BLaER1 (cell line): ENCODE results near the gene FASN.
A peak's percentile ranks its signal among the peaks of the same experiment; 100 is the strongest.

Source experiments
- H3K27ac ChIP-seq: shearing (Covaris generic); formaldehyde crosslinking; 2 replicates; pipeline ENCODE4 v1.8.1; 2022
- H3K27me3 ChIP-seq: shearing (Covaris generic); formaldehyde crosslinking; 2 replicates; pipeline ENCODE4 v1.8.1; 2022
- H3K36me3 ChIP-seq: shearing (Covaris generic); formaldehyde crosslinking; 2 replicates; pipeline ENCODE4 v1.8.1; 2022
- H3K4me1 ChIP-seq: shearing (Covaris generic); formaldehyde crosslinking; 2 replicates; pipeline ENCODE4 v1.8.1; 2022
- H3K4me2 ChIP-seq: shearing (Covaris generic); formaldehyde crosslinking; 2 replicates; pipeline ENCODE4 v1.8.1; 2022
- H3K4me3 ChIP-seq: shearing (Covaris generic); formaldehyde crosslinking; 2 replicates; pipeline ENCODE4 v1.8.1; 2022
- H3K9ac ChIP-seq: shearing (Covaris generic); formaldehyde crosslinking; 2 replicates; pipeline ENCODE4 v1.8.1; 2022
- H3K9me3 ChIP-seq: shearing (Covaris generic); formaldehyde crosslinking; 2 replicates; pipeline ENCODE4 v1.8.1; 2022
- H4K20me1 ChIP-seq: shearing (Covaris generic); formaldehyde crosslinking; 2 replicates; pipeline ENCODE4 v1.8.1; 2022
- Cebpa-rat ChIP-seq: shearing (Covaris generic); IDR thresholded peaks from 2 replicates; pipeline ENCODE4 v1.8.1; 2022

The FASN gene

DNA sequence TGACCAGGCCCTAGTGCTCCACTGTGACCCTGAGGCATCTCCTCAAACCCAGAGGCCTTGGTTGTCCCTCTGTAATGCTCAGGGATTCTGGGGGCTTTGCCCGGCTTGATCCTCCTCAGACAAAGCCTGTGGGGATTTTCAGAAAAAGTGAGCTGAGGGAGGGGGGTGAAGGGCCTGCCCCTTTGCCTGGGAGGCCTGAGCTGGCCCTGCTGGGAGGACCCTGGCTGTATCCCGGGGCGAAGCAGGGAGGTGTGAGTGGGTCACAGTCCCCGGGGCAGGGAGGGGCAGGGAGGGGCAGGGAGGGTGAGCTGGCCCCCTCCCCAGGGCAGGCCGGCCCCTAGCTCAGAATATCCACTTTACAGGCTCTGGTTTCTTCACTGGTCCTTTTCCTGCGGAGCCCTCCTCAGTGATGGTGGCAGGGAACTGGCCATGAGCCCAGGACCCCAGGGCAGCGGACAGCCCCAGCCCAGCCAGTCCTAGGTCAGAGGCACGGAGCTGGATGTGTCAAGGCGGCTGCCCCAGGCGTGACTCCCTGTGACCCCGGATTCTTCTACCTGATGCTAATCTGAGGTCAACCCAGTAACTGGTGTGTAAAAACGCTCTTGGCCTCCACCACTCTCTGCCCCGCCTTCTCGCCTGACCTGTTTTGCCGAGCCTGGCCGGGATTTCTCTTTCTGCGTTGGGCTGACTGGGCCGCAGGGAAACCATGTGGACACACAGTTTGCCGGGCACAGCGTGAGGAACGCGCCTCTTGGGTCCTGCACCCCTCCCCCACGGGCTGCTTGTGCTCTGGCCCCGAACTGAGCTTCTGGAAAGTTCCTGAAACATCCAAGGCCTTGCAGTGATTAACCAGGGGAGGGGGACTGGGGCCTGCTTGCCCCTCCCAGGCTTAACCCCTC lies 5.8 kb upstream of the FASN start:
- peak overlapping the region; percentile 12; the same call in 1 of the 2 replicates for H3K4me2 ChIP-seq
- no peaks in the 10 kb centered on the region for H3K9me3 ChIP-seq
- no peaks in the 10 kb centered on the region for H3K27me3 ChIP-seq
- H3K36me3 ChIP-seq, result no peaks in the 10 kb centered on the region
- peak overlapping the region; percentile 40 for H3K27ac ChIP-seq
- no peak overlapping the region for H3K9ac ChIP-seq
- H3K4me1 ChIP-seq, result peaks cover 88% of the 10 kb centered on the region
- H4K20me1 ChIP-seq, result no peaks in the 10 kb centered on the region
- no peak for TF ChIP-seq Cebpa-rat
- H3K4me3 ChIP-seq, result no peak overlapping the region

DNA sequence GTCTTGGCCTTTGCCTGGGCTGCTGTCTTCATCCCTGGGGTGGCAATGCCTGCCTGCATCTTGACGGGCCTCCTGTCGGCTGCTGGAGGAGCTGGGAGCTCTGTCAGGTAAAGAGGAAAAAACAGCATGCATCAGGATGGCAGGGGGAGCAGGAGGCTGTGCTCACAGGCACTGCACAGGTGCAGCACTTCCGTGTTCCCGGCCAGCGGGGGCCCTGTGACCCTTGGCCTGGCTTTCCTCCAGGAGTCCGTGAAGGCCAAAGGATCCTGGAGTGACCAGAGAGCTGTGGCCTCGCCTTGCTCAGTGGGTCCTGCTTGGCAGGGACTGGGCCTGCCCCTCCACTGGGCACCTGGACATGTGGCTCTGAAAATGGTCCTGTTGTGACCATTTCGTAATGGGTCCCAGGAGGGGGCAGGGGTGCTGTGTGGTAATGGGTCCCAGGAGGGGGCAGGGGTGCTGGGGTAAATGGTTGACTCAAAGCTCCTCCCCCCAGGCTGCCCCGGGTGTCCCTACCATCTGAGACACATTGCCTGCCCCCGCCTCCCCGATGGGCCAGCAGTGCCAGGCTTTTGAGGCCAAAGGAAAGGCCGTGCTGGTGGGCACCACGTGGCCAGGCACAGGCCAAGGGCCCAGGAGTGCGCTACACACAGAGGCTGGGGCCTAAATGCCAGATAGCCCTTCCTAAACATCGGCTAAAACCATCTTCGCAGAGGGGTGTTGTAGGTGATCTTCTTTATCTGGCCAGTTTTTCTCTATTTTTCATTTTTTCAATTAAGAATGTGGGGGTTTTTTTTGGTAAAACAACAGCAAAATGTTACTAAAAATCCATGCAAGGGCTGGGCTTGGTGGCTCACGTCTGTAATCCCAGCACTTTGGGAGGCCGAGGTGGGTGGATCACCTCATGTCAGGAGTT lies 4.0 kb upstream of the FASN start:
- TF ChIP-seq Cebpa-rat, result no peak
- Histone ChIP-seq H3K4me3 (no peak overlapping the region), H3K9ac (peak overlapping the region; percentile 34; the same call in 1 of the 2 replicates), H3K4me1 (peaks cover 72% of the 10 kb centered on the region), H3K9me3 (no peaks in the 10 kb centered on the region), H3K27me3 (no peaks in the 10 kb centered on the region), H3K36me3 (no peaks in the 10 kb centered on the region), H4K20me1 (peaks cover 6% of the 10 kb centered on the region), H3K27ac (peak overlapping the region; percentile 99; the same call in 1 of the 2 replicates), H3K4me2 (peak overlapping the region; percentile 98; the same call in 1 of the 2 replicates)

DNA sequence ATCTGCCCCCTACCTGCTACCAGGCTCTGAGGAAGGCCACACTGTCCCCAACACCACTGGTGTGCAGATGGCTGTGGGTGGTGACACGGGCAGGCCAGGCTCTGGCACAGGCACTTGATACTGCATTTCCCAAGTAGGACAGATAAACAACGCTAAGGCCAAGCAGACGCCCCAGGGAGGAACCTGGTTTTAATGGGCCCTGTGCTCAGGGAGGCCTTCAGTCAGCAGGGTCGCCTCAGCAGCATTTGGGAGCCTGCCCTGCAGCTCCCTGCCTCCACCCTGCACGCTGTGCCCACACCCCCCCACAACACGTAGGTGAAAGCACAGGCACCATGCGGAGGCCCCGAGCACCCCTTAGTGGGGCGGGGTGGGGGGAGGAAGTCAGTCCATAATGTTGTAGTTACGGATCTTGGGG lies 3.3 kb upstream of the FASN start:
- no peaks in the 10 kb centered on the region for H3K9me3 ChIP-seq
- peaks cover 5% of the 10 kb centered on the region for H3K36me3 ChIP-seq
- peaks cover 13% of the 10 kb centered on the region for H4K20me1 ChIP-seq
- H3K4me2 ChIP-seq, result peak overlapping the region; percentile 98
- no peak for TF ChIP-seq Cebpa-rat
- H3K9ac ChIP-seq, result 0 out of 2 replicates have a peak overlapping the region, but pooled peaks have one; percentile 34
- H3K27ac ChIP-seq, result peak overlapping the region; percentile 99
- peaks cover 72% of the 10 kb centered on the region for H3K4me1 ChIP-seq
- H3K27me3 ChIP-seq, result no peaks in the 10 kb centered on the region
- H3K4me3 ChIP-seq, result no peak overlapping the region

DNA sequence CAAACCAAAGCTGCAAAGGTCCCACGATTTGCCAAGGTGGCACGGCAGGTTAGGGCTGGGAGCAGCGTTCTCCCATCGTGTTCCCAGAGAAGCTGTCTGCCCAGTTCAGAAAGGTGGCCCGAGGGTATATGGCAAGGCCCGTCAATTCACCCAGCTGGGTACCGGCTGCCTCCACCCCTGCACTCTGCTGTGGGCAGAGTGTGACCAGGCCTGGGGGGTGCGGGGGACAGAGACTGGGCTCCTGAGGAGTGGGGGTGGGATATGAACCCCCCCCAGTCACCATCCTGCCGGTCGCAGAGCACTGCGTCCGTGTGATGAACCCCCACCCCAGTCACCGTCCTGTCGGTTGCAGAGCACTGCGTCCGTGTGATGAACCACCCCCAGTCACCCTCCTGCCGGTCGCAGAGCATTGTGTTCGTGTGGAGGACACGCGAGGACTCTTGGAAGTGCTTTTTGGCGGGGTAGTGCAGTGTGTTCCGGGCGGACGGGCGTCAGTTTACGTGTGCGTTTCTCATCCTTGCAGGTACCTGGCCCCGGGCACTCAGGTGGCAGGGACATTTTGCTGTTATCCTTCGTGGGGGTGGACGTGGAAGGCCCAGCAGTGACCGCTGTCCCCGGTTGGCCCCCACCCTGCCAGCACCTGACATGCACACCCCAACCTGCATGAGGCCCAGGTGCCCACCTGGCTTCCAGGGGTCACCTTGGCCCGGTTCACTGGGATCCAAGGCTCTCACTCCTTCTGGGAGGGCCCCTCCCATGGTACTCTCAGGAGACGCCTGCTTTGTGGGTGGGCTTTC lies 2.7 kb upstream of the FASN start:
- no peaks in the 10 kb centered on the region for H3K9me3 ChIP-seq
- no peaks in the 10 kb centered on the region for H3K27me3 ChIP-seq
- H3K9ac ChIP-seq, result peak overlapping the region; percentile 95
- H3K4me3 ChIP-seq, result peak overlapping the region; percentile 95; the same call in 1 of the 2 replicates
- peak overlapping the region; percentile 99 for H3K27ac ChIP-seq
- H3K36me3 ChIP-seq, result peaks cover 11% of the 10 kb centered on the region
- H4K20me1 ChIP-seq, result peaks cover 19% of the 10 kb centered on the region
- H3K4me1 ChIP-seq, result peaks cover 72% of the 10 kb centered on the region
- H3K4me2 ChIP-seq, result peak overlapping the region; percentile 98
- no peak for TF ChIP-seq Cebpa-rat

DNA sequence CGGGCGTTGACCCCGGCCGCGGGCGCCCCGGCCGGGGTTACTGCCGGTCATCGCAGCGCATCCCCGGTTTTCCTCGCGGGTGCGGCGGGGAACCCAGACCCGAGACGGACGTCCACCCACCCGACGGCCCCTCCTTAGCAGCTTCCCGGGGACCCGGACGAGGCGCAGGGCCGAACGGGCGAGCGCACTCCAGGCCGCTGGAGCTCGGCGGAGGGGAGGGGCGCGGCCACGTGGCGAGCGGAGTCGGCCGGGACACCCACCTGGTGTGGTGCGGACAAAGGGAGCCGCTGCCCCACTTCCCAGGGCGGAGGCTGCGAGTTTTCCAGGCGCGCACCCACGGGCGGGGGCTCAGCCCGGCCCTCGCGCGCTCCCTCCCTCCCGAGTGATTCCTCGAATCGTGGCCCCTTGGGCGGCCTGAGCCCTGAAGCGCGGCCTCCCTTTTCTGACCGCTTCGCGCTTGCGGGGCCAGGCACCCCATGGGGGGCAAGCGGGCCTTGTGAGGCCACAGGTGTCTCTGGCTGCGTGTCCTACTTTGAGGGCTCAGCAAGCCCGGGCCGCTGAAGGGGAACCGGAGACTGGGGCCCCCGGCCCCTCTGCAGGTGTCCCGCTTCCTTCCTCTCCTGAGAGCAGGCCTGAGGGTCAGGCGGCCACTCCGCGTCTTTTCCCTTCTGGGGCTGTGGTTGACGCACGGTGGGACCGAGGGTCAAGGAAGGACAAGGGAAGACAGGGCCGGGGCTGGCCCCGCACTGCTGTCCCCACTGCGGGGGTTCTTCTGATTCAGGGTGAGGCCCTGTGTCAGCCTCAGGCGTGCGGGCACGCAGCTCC lies 1.1 kb upstream of the FASN start:
- Histone ChIP-seq H3K27ac (peak overlapping the region; percentile 99), H3K27me3 (no peaks in the 10 kb centered on the region), H3K9me3 (no peaks in the 10 kb centered on the region), H3K4me3 (peak overlapping the region; percentile 95), H3K36me3 (peaks cover 26% of the 10 kb centered on the region), H4K20me1 (peaks cover 32% of the 10 kb centered on the region), H3K9ac (peak overlapping the region; percentile 95), H3K4me1 (peaks cover 62% of the 10 kb centered on the region), H3K4me2 (peak overlapping the region; percentile 98)
- TF ChIP-seq Cebpa-rat, result no peak

DNA sequence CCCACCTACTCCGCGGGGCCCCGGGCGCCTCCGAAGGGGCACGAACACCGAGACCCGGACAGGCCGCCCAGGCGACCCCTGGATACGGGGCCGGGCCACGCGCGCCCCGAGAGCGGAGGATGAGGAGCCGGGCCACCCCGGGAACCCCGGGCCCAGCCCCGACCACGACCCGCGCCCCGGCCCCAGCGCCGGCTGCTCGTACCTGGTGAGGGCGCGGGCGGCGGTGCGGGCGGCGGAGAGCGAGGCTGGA lies 192 bp downstream of the FASN start:
- no peaks in the 10 kb centered on the region for H3K27me3 ChIP-seq
- H3K9ac ChIP-seq, result peak overlapping the region; percentile 98
- peaks cover 43% of the 10 kb centered on the region for H4K20me1 ChIP-seq
- H3K27ac ChIP-seq, result peak overlapping the region; percentile 98
- H3K4me2 ChIP-seq, result peak overlapping the region; percentile 100
- H3K9me3 ChIP-seq, result no peaks in the 10 kb centered on the region
- H3K36me3 ChIP-seq, result peaks cover 38% of the 10 kb centered on the region
- TF ChIP-seq Cebpa-rat, result no peak
- H3K4me3 ChIP-seq, result peak overlapping the region; percentile 95
- H3K4me1 ChIP-seq, result peaks cover 54% of the 10 kb centered on the region

DNA sequence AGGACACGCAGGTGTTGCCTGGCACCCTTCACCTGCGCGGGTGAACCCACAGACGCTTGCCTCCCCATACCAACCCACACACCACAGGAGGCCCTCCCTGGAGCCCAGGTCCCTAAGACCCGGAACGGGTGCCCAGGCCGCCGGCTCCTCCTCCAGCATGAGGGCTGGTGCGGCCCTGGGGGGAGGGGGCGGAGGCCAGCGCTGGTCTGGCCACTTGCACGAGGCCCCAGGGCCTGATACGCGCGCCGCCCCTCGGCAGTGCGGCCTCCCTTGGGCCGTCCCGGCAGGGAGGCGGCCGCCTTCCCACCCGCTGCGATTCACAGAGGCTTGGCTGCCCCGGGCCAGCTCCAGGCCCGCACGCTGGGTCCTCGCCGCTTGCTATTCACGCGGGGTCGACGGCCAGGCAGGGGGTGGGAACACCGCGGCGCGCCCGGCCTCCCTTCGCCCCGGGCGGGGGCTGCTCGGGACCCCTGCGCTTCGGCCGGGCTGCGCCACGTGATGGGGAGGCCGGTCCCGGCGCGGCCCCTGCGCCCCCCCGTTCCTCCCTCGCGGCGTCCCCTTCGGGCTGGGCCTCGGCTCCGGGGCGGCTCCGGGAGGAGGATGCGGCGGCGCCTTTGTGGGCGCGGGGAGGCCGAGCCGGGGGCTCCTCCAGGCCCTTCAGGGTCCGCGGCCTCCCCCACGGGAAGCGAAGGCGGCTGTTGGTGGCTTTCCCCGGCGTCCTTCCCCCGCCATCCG lies 685 bp downstream of the FASN start:
- Histone ChIP-seq H3K4me2 (peak overlapping the region; percentile 100), H3K27me3 (no peaks in the 10 kb centered on the region), H3K9ac (peak overlapping the region; percentile 98), H3K36me3 (peaks cover 43% of the 10 kb centered on the region), H3K9me3 (no peaks in the 10 kb centered on the region), H3K27ac (peak overlapping the region; percentile 98), H3K4me1 (peaks cover 54% of the 10 kb centered on the region), H3K4me3 (peak overlapping the region; percentile 95), H4K20me1 (peaks cover 46% of the 10 kb centered on the region)
- TF ChIP-seq Cebpa-rat, result no peak

DNA sequence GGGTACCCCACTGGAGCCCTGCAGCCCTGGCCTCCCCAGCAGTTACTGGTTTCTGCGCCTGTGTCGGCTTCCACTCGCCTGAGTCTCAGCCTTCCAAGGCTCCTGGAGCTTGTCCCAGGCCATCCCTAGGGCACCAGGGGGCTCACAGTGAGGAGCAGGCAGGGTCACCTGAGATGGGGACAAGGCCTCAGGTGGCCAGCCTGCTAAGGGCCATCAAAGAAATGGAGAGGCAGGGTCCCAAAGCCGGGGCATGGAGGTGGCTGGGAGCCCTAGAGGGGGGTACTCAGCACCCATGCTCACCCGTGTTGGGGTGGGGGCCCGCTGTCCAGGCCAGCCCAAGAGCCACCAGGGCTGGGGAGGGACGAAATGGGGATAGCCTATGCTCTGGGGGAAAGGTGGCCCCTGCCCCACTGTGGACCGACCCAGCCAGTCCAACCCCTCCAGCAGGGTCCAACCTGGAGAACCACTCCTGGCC lies 1.3 kb downstream of the FASN start:
- H3K27me3 ChIP-seq, result no peaks in the 10 kb centered on the region

More for the DNA sequence above, 1.3 kb downstream of the FASN start:
- H3K9ac ChIP-seq, result peak overlapping the region; percentile 98
- H3K36me3 ChIP-seq, result peaks cover 49% of the 10 kb centered on the region
- no peak for TF ChIP-seq Cebpa-rat
- H3K4me1 ChIP-seq, result peaks cover 48% of the 10 kb centered on the region
- H3K4me3 ChIP-seq, result peak overlapping the region; percentile 95
- peak overlapping the region; percentile 98 for H3K27ac ChIP-seq
- H3K4me2 ChIP-seq, result peak overlapping the region; percentile 100
- H3K9me3 ChIP-seq, result no peaks in the 10 kb centered on the region
- H4K20me1 ChIP-seq, result peaks cover 52% of the 10 kb centered on the region
